GM12892 (cell line): ENCODE measurements around the gene C3orf80.

ENCODE experiments used
- POLR2A ChIP-seq: IDR thresholded peaks from 2 replicates; pipeline ENCODE4 v1.6.1; 2011; ENCODE audit warnings: low read depth, low read length, control low read depth
- POLR2AphosphoS5 ChIP-seq: IDR thresholded peaks from 2 replicates; pipeline ENCODE4 v1.6.1; 2011; ENCODE audit warnings: low read depth, low read length, control low read depth
- TAF1 ChIP-seq: IDR thresholded peaks from 2 replicates; pipeline ENCODE4 v1.6.1; 2011; ENCODE audit warnings: low read depth, mild to moderate bottlenecking, control low read depth, low read length, borderline replicate concordance

- TF ChIP-seq POLR2AphosphoS5: no peak
- TF ChIP-seq POLR2A: no peak
- TF ChIP-seq TAF1: no peak
These were observed 28.1 kb downstream of the C3orf80 start for GRCh38 chr3:160253298-160253697.
